ENCODE results near the gene MAPK8IP2.

The MAPK8IP2 gene

GRCh38 chr22:50575426-50575941 lies 25.1 kb upstream of the MAPK8IP2 start:
- DNase-seq (ENCODE audit: low spot score) = no peak

- no peak for DNase-seq (ENCODE audit: low spot score)
Measured at GRCh38 chr22:50576070-50576469, 24.5 kb upstream of the MAPK8IP2 start.

GRCh38 chr22:50576806-50577696 lies 23.5 kb upstream of the MAPK8IP2 start:
- no peak for DNase-seq (ENCODE audit: low spot score)

GRCh38 chr22:50577697-50577986 lies 23.0 kb upstream of the MAPK8IP2 start:
- DNase-seq (ENCODE audit: low spot score) = no peak

- DNase-seq (ENCODE audit: low spot score) = peak; percentile 51
Measured at GRCh38 chr22:50577987-50578775, 22.4 kb upstream of the MAPK8IP2 start, which contains the start of gene CPT1B. Gene CPT1B (minus strand): TSS chr22:50578427. CDS start chr22:50577915, 512 bp downstream.

GRCh38 chr22:50578776-50579310 lies 21.8 kb upstream of the MAPK8IP2 start:
- no peak for DNase-seq (ENCODE audit: low spot score)

- DNase-seq (ENCODE audit: low spot score) = no peak
Measured at GRCh38 chr22:50579752-50580151, 20.8 kb upstream of the MAPK8IP2 start.

- no peak for DNase-seq (ENCODE audit: low spot score)
Measured at GRCh38 chr22:50581031-50581949, 19.3 kb upstream of the MAPK8IP2 start.

- DNase-seq (ENCODE audit: low spot score) = no peak
Measured at GRCh38 chr22:50581950-50582492, 18.6 kb upstream of the MAPK8IP2 start.

- peak; percentile 100 for DNase-seq (ENCODE audit: low spot score)
Measured at GRCh38 chr22:50582493-50583293, 17.9 kb upstream of the MAPK8IP2 start, which contains the start of gene CHKB. Gene CHKB (minus strand): TSS chr22:50582849. CDS start chr22:50582781, 68 bp downstream.

- DNase-seq (ENCODE audit: low spot score) = no peak
Measured at GRCh38 chr22:50583294-50583861, 17.2 kb upstream of the MAPK8IP2 start.

GRCh38 chr22:50584106-50585096 lies 16.2 kb upstream of the MAPK8IP2 start:
- DNase-seq (ENCODE audit: low spot score) = no peak

GRCh38 chr22:50585238-50585637 lies 15.4 kb upstream of the MAPK8IP2 start:
- no peak for DNase-seq (ENCODE audit: low spot score)

- DNase-seq (ENCODE audit: low spot score) = no peak
Measured at GRCh38 chr22:50585781-50586180, 14.8 kb upstream of the MAPK8IP2 start.

- no peak for DNase-seq (ENCODE audit: low spot score)
Measured at GRCh38 chr22:50586416-50586815, 14.2 kb upstream of the MAPK8IP2 start.

GRCh38 chr22:50587407-50587806 lies 13.2 kb upstream of the MAPK8IP2 start:
- DNase-seq (ENCODE audit: low spot score) = no peak

GRCh38 chr22:50595189-50595588 lies 5.4 kb upstream of the MAPK8IP2 start:
- DNase-seq (ENCODE audit: low spot score) = no peak

- no peak for DNase-seq (ENCODE audit: low spot score)
Measured at GRCh38 chr22:50597097-50597496, 3.5 kb upstream of the MAPK8IP2 start.
